Stimulated activated naive CD8-positive, alpha-beta T cell treated with anti-CD3 and anti-CD28 coated beads, Interleukin-15, Interleukin-2, amounts not matched to agents 100 ng/mL and 50 ng/mL, for 24 hours (primary cell): ENCODE results near the gene PRSS1.

Source experiments
- H3K27ac Mint-ChIP-seq: one replicate; pipeline ENCODE4 v1.8.0; 2021; ENCODE audit warnings: mild to moderate bottlenecking, mixed read lengths
- H3K27me3 Mint-ChIP-seq: one replicate; pipeline ENCODE4 v1.8.0; 2021; ENCODE audit warnings: mixed read lengths
- H3K36me3 Mint-ChIP-seq: one replicate; pipeline ENCODE4 v1.8.0; 2021; ENCODE audit warnings: low read depth, mixed read lengths
- H3K4me1 Mint-ChIP-seq: one replicate; pipeline ENCODE4 v1.8.0; 2021; ENCODE audit warnings: low read depth, mixed read lengths
- H3K4me3 Mint-ChIP-seq: one replicate; pipeline ENCODE4 v1.8.0; 2021; ENCODE audit warnings: mild to moderate bottlenecking, mixed read lengths
- H3K9me3 Mint-ChIP-seq: one replicate; pipeline ENCODE4 v1.8.0; 2021; ENCODE audit warnings: mixed read lengths

Gene PRSS1

DNA sequence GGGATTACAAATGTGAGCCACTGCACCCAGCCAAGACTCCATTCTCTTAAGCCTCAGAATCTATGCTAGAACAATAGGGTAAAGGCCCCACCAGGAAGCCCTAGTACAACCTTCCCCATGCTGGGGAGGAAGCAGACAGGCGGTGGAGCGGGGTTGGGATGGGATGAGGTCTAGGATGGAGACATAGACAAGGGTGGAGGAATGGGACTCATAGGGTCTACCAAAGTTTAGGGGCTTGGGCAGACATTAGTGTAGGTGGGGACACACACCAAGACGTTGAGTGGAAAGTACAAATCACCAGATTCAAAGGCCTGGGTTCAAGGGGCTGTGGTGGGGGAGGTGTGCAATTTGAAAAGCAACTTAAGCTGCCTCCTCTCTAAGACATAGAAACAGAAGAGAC lies 40.8 kb downstream of the PRSS1 start:
- peaks cover 71% of the 10 kb centered on the region for H3K36me3 Mint-ChIP-seq
- H3K4me1 Mint-ChIP-seq, result peaks cover 49% of the 10 kb centered on the region
- H3K9me3 Mint-ChIP-seq, result no peaks in the 10 kb centered on the region
- H3K4me3 Mint-ChIP-seq, result peak overlapping the region; percentile 99
- no peaks in the 10 kb centered on the region for H3K27me3 Mint-ChIP-seq
- H3K27ac Mint-ChIP-seq, result peak overlapping the region; percentile 100

DNA sequence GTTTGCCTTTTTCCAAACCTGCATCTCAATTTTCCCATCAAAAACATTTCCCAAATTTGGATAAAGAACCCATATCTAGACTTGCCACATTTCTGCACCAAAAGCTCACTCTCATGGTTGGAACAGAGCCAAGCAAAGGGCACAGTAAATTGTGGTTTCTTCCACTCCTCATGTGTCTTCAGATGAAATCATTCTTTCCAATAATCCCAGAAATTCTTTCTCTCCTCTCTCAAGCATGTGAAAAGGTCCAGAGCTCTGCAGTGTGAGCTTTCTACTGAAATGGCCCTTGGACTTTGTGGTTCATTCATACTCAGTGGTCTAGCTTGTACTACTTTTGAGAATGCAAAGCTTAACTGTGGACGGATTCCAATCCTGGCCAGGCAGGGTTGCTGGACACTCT lies 41.3 kb downstream of the PRSS1 start:
- Mint-ChIP-seq H3K27me3 (no peaks in the 10 kb centered on the region), H3K4me3 (peak overlapping the region; percentile 99), H3K27ac (peak overlapping the region; percentile 100), H3K4me1 (peaks cover 52% of the 10 kb centered on the region), H3K9me3 (no peaks in the 10 kb centered on the region), H3K36me3 (peaks cover 71% of the 10 kb centered on the region)

DNA sequence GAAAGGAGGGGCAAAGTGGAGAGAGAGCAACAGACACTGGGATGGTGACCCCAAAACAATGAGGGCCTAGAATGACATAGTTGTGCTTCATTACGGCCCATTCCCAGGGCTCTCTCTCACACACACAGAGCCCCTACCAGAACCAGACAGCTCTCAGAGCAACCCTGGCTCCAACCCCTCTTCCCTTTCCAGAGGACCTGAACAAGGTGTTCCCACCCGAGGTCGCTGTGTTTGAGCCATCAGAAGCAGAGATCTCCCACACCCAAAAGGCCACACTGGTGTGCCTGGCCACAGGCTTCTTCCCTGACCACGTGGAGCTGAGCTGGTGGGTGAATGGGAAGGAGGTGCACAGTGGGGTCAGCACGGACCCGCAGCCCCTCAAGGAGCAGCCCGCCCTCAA lies 42.2 kb downstream of the PRSS1 start:
- Mint-ChIP-seq H3K9me3 (no peaks in the 10 kb centered on the region), H3K27me3 (no peaks in the 10 kb centered on the region), H3K4me3 (peak overlapping the region; percentile 99), H3K4me1 (peaks cover 52% of the 10 kb centered on the region), H3K27ac (peak overlapping the region; percentile 100), H3K36me3 (peaks cover 71% of the 10 kb centered on the region)

DNA sequence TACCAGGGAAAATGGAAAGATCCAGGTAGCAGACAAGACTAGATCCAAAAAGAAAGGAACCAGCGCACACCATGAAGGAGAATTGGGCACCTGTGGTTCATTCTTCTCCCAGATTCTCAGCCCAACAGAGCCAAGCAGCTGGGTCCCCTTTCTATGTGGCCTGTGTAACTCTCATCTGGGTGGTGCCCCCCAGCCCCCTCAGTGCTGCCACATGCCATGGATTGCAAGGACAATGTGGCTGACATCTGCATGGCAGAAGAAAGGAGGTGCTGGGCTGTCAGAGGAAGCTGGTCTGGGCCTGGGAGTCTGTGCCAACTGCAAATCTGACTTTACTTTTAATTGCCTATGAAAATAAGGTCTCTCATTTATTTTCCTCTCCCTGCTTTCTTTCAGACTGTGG lies 42.9 kb downstream of the PRSS1 start:
- Mint-ChIP-seq H3K4me3 (peak overlapping the region; percentile 99), H3K27ac (peak overlapping the region; percentile 100), H3K27me3 (no peaks in the 10 kb centered on the region), H3K36me3 (peaks cover 71% of the 10 kb centered on the region), H3K4me1 (peaks cover 52% of the 10 kb centered on the region), H3K9me3 (no peaks in the 10 kb centered on the region)

DNA sequence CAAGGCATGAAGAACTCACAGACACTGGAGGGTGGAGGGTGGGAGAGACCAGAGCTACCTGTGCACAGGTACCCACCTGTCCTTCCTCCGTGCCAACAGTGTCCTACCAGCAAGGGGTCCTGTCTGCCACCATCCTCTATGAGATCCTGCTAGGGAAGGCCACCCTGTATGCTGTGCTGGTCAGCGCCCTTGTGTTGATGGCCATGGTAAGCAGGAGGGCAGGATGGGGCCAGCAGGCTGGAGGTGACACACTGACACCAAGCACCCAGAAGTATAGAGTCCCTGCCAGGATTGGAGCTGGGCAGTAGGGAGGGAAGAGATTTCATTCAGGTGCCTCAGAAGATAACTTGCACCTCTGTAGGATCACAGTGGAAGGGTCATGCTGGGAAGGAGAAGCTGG lies 43.3 kb downstream of the PRSS1 start:
- H3K27ac Mint-ChIP-seq, result peak overlapping the region; percentile 100
- H3K4me3 Mint-ChIP-seq, result peak overlapping the region; percentile 99
- H3K9me3 Mint-ChIP-seq, result no peaks in the 10 kb centered on the region
- no peaks in the 10 kb centered on the region for H3K27me3 Mint-ChIP-seq
- H3K36me3 Mint-ChIP-seq, result peaks cover 71% of the 10 kb centered on the region
- H3K4me1 Mint-ChIP-seq, result peaks cover 52% of the 10 kb centered on the region

DNA sequence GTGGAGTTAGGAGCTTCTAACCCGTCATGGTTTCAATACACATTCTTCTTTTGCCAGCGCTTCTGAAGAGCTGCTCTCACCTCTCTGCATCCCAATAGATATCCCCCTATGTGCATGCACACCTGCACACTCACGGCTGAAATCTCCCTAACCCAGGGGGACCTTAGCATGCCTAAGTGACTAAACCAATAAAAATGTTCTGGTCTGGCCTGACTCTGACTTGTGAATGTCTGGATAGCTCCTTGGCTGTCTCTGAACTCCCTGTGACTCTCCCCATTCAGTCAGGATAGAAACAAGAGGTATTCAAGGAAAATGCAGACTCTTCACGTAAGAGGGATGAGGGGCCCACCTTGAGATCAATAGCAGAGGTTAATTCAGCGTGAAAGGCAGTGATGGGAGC lies 43.9 kb downstream of the PRSS1 start:
- peaks cover 71% of the 10 kb centered on the region for H3K36me3 Mint-ChIP-seq
- peak overlapping the region; percentile 100 for H3K27ac Mint-ChIP-seq
- no peaks in the 10 kb centered on the region for H3K9me3 Mint-ChIP-seq
- H3K4me3 Mint-ChIP-seq, result peak overlapping the region; percentile 99
- no peaks in the 10 kb centered on the region for H3K27me3 Mint-ChIP-seq
- H3K4me1 Mint-ChIP-seq, result peaks cover 52% of the 10 kb centered on the region

DNA sequence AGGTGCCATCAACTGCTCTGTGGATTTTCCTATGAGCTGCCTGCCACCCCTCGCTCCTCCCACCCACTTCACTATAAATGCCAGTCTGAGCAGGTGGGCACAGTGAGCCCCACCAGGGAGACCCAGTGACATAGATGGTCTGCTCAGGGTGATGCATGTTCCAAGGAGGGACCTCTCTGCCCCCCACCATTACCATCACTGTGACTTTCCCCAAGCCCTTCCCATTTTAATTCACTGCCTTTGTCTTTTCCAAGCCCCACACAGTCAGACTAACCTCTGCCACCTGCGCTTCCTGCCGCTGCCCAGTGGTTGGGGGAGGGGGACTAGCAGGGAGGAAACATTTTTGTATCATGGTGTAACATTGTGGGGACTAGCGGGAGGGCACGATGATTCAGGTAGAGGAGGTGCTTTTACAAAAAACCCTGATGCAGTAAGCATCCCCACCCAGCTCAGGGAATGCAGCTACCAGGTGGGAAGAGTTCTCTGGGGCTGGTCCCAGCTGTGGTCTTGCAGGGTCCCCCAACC lies 46.1 kb downstream of the PRSS1 start:
- Mint-ChIP-seq H3K9me3 (no peaks in the 10 kb centered on the region), H3K36me3 (peaks cover 71% of the 10 kb centered on the region), H3K27me3 (no peaks in the 10 kb centered on the region), H3K4me1 (peaks cover 63% of the 10 kb centered on the region), H3K4me3 (peak overlapping the region; percentile 98), H3K27ac (peak overlapping the region; percentile 100)

DNA sequence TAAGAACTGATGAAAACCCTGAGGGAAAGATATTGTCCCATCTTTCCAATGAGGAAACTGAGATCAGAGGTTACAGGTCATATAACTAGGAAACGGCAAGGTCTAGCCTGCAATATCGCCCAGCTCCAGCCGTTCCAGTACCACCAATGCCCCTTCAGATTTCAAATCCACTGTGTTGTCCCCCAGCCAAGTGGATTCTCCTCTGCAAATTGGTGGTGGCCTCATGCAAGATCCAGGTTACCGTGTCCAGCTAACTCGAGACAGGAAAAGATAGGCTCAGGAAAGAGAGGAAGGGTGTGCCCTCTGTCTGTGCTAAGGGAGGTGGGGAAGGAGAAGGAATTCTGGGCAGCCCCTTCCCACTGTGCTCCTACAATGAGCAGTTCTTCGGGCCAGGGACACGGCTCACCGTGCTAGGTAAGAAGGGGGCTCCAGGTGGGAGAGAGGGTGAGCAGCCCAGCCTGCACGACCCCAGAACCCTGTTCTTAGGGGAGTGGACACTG lies 46.8 kb downstream of the PRSS1 start:
- no peaks in the 10 kb centered on the region for H3K9me3 Mint-ChIP-seq
- peak overlapping the region; percentile 100 for H3K27ac Mint-ChIP-seq
- peaks cover 71% of the 10 kb centered on the region for H3K36me3 Mint-ChIP-seq
- peak overlapping the region; percentile 98 for H3K4me3 Mint-ChIP-seq
- no peaks in the 10 kb centered on the region for H3K27me3 Mint-ChIP-seq
- H3K4me1 Mint-ChIP-seq, result peaks cover 69% of the 10 kb centered on the region

DNA sequence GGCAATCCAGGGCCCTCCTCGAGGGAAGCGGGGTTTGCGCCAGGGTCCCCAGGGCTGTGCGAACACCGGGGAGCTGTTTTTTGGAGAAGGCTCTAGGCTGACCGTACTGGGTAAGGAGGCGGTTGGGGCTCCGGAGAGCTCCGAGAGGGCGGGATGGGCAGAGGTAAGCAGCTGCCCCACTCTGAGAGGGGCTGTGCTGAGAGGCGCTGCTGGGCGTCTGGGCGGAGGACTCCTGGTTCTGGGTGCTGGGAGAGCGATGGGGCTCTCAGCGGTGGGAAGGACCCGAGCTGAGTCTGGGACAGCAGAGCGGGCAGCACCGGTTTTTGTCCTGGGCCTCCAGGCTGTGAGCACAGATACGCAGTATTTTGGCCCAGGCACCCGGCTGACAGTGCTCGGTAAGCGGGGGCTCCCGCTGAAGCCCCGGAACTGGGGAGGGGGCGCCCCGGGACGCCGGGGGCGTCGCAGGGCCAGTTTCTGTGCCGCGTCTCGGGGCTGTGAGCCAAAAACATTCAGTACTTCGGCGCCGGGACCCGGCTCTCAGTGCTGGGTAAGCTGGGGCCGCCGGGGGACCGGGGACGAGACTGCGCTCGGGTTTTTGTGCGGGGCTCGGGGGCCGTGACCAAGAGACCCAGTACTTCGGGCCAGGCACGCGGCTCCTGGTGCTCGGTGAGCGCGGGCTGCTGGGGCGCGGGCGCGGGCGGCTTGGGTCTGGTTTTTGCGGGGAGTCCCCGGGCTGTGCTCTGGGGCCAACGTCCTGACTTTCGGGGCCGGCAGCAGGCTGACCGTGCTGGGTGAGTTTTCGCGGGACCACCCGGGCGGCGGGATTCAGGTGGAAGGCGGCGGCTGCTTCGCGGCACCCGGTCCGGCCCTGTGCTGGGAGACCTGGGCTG lies 47.5 kb downstream of the PRSS1 start:
- H3K4me3 Mint-ChIP-seq, result peak overlapping the region; percentile 98
- no peaks in the 10 kb centered on the region for H3K9me3 Mint-ChIP-seq
- no peaks in the 10 kb centered on the region for H3K27me3 Mint-ChIP-seq
- peaks cover 69% of the 10 kb centered on the region for H3K4me1 Mint-ChIP-seq
- peak overlapping the region; percentile 100 for H3K27ac Mint-ChIP-seq
- H3K36me3 Mint-ChIP-seq, result peaks cover 72% of the 10 kb centered on the region

DNA sequence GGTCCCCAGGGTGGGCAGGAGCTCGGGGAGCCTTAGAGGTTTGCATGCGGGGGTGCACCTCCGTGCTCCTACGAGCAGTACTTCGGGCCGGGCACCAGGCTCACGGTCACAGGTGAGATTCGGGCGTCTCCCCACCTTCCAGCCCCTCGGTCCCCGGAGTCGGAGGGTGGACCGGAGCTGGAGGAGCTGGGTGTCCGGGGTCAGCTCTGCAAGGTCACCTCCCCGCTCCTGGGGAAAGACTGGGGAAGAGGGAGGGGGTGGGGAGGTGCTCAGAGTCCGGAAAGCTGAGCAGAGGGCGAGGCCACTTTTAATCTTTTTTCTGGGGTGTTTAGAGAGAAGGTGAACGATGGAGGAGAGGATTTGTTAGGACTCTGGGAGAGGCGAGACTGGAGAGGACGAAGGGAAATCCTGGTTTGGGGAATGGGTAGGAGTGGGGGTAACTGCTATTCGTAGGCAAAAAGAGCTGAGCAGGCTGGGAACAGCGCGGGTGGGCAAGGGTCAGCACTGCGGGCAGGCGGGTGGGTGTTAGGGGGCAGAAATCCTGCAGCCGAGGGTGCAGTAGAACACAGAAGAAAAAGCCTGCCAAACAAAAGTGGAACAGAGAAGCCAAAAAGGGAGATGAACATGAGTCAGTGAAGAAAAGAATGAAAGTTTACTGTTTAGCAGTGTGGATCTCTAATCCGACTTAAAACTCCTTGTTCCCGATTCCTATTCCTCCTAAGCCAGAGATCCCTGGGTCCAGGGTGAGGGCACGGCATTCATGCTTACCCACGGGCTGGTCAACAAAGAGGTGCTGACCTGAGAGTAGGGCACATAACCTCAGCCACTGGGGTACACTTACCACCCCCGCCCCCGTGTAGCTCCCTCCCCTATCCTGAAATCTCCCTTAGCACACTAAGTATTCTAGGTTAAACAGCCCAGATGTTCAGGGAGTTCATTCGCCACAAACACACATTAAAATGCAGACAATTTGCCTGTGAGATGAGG lies 48.4 kb downstream of the PRSS1 start:
- Mint-ChIP-seq H3K36me3 (peaks cover 76% of the 10 kb centered on the region), H3K27me3 (no peaks in the 10 kb centered on the region), H3K27ac (peak overlapping the region; percentile 100), H3K4me1 (peaks cover 72% of the 10 kb centered on the region), H3K4me3 (peak overlapping the region; percentile 98), H3K9me3 (no peaks in the 10 kb centered on the region)

DNA sequence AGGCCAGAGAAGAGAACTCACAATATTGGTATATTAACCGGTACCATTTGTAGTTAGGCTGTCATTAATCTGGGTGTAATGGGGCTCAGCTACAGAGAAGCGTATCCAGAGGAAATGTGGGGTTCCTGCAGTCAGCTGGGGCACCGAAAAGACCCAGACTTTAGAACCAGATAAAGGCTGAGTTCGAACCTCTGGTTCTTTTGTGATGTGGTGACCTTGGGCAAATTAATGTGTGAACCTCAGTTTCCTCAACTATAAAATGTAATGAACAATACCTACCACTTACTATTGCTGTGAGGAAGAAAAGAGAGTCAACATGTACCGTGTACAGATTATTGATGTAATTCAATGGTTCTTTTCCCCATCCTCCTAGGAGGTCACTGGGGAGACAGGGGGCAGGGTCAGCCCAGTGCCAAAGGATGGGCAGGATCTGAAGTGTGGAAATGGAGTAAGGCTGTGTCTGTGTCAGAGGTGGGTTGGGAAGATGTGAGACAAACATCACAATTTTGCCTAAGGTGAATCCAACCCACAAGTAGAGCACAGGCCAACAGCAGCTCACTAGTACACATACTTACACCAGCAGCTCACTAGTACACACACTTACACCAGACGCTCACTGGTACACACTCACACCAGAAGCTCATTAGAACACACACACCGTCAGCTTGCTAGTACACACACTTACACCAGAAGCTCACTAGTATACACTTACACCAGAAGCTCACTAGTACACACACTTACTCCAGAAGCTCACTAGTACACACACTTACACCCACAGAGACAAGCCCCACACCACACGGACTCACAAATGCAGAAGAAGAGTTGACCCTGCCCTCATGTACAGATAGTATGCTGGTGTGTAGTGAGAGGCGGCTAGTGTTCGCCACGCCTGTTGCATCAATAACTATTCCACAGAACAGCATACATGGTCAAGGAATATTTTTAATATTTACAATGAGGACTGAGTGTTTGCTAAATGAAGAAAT lies 49.5 kb downstream of the PRSS1 start:
- Mint-ChIP-seq H3K27ac (peak overlapping the region; percentile 100), H3K36me3 (peaks cover 76% of the 10 kb centered on the region), H3K4me3 (peak overlapping the region; percentile 98), H3K27me3 (no peaks in the 10 kb centered on the region), H3K9me3 (no peaks in the 10 kb centered on the region), H3K4me1 (peaks cover 72% of the 10 kb centered on the region)

DNA sequence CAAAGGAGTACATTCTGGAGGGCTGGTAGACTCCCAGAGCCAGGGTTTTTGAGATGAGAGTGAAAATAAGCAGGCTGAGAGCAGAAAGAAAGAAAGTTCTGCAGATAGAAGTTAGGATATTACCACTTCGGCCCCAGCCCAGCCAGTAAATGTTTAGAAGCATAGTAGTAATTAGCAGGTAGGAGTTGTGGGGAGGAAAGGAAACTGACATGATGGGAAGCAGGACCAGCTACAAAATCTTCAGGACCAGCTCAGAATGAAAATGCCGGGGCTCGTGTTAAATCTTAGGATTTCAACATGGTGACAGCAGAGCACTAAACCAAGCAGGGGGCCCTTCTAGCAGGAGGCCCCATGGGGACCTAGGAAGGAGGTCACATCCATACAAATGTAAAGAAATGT lies 50.2 kb downstream of the PRSS1 start:
- Mint-ChIP-seq H3K9me3 (no peaks in the 10 kb centered on the region), H3K27ac (peak overlapping the region; percentile 100), H3K27me3 (no peaks in the 10 kb centered on the region), H3K4me1 (peaks cover 72% of the 10 kb centered on the region), H3K36me3 (peaks cover 74% of the 10 kb centered on the region), H3K4me3 (peak overlapping the region; percentile 98)

DNA sequence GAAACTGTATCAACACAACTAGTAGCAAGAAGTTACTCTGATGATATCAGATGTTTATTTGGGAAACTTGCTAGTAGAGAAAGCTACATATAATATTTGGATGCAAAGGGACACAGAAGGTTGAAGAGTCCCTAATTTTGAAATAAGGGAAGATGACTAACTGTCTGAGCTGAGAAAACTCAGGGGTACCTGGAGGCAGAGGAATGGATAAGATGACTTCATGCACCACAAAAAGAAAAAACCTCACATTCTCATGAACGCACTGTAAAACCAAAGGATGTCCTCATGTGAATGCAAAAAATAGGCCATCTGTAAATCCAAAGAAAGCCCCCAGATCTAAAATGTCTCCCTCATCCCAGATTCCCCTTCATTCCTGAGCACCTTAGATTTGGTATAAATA lies 50.8 kb downstream of the PRSS1 start:
- H3K36me3 Mint-ChIP-seq, result peaks cover 71% of the 10 kb centered on the region
- H3K9me3 Mint-ChIP-seq, result no peaks in the 10 kb centered on the region
- peaks cover 72% of the 10 kb centered on the region for H3K4me1 Mint-ChIP-seq
- H3K27ac Mint-ChIP-seq, result peak overlapping the region; percentile 100
- H3K4me3 Mint-ChIP-seq, result peak overlapping the region; percentile 98
- H3K27me3 Mint-ChIP-seq, result no peaks in the 10 kb centered on the region
